ENCODE measurements around the gene NFIX.

GRCh38 chr19:13019332-13019731, 24.1 kb downstream of the NFIX start:
- TF ChIP-seq CTCF (optimal IDR thresholded peaks at IDR 0.05 in 1 of 3, IDR thresholded peaks at IDR 0.05 in 1 of 3, conservative IDR thresholded peaks at IDR 0.05 in 1 of 3; ENCODE audit: extremely low read depth in 1 of 3, insufficient read depth in 2 of 3, low read length in 3 of 3), result no peak
- no peak for TF ChIP-seq EZH2 (IDR thresholded peaks at IDR 0.05; ENCODE audit: low read length)
